GM10847 (cell line): Measurements from ENCODE around the gene TNNI2.

Experiments
- POLR2A ChIP-seq: IDR thresholded peaks from 2 replicates; pipeline ENCODE4 v1.6.1; 2011; ENCODE audit not compliant: insufficient read length; ENCODE audit errors: extremely low read depth

Gene TNNI2

GRCh38 chr11:1860108-1860507, 21.3 kb downstream of the TNNI2 start:
- no peak for TF ChIP-seq POLR2A

DNA sequence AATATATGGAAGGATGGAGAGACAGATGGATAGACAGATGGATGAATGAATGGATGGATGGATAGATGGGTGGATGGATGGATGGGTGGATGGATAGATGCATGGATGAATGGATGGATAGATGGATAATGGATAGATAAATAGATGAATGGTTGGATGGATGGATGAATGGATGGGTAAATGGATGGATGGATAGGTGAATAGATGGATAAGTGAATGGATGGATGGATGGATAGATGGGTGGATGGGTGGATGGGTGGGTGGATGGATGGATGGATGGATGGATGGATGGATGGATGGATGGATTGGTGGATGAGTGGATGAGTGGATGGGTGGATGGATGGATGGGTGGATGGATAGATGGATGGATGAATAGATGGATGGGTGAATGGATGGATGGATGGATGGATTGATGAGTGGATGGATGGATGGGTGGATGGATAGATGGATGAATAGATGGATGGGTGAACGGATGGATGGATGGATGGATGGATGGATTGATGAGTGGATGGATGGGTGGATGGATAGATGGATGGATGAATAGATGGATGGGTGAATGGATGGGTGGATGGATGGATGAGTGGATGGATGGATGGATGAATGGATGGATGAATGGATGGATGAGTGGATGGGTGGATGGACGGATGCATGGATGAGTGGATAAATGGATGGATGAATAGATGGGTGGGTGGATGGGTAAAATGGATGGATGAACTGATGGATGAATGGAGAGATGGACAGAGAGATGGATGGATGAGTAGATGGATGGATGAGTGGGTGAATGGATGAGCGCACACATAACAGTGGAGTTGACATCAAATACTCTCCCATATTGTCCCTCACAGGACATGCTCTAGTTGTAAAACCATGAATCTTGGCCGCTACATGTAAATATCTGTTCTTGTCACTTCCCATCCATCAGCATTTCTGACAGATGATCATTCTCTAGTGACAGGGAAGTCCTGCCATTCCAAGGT, 22.9 kb downstream of the TNNI2 start:
- TF ChIP-seq POLR2A: no peak

DNA sequence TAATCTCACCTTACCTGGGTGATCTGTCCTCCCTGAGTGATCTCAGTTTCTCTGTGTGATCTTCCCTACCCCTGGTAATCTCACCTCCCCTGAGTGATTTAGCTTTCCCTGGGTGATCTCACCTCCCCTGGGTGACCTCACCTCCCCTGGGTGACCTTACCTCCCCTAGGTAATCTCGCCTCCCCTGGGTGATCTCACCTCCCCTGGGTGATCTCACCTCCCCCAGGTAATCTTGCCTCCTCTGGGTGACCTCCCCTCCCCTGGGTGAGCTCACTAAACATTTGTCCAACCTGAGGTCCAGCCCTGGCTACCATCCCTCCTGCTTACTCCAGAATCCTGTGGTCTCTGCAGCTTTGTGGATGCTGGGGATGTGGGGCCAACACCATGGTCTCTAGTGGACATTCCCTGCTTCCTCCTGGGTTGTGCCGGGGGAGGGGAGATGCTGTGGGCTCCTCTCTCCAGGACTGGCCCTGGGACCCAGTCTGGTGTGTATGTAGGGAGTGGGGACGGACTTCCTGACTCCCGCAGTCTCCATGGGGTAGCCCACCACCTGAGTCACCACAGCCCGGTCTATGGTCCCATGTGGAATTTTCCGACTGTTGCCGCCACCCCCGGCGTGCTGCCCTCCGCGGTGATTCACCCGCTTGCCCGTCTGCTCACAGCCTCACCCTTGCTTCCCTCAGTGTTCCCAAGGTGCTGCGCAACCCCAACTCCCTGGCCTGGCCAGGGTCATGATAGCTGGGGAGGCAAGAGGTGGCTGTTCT, 24.0 kb downstream of the TNNI2 start:
- TF ChIP-seq POLR2A: no peak

GRCh38 chr11:1863352-1864216, 24.8 kb downstream of the TNNI2 start:
- no peak for TF ChIP-seq POLR2A

DNA sequence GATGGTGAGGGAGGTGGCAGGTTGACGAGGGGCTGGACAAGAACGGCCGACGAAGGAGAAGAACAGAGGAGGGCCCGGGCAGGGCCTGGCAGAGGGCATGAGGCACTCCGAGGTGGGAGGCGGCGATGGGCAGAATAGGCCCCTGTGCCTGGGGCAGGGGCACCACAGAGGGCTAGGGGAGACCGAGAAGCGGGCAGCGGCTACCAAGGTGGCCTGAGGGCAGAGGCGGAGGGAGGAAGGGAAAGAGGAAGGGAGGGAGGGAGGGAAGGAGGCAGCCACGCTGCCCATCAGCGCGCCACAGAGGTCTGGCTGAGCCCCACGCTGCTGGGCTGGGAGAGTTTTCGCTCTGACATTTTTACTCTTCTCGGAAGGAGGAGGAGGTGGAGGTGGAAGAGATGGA, 25.4 kb downstream of the TNNI2 start:
- no peak for TF ChIP-seq POLR2A

DNA sequence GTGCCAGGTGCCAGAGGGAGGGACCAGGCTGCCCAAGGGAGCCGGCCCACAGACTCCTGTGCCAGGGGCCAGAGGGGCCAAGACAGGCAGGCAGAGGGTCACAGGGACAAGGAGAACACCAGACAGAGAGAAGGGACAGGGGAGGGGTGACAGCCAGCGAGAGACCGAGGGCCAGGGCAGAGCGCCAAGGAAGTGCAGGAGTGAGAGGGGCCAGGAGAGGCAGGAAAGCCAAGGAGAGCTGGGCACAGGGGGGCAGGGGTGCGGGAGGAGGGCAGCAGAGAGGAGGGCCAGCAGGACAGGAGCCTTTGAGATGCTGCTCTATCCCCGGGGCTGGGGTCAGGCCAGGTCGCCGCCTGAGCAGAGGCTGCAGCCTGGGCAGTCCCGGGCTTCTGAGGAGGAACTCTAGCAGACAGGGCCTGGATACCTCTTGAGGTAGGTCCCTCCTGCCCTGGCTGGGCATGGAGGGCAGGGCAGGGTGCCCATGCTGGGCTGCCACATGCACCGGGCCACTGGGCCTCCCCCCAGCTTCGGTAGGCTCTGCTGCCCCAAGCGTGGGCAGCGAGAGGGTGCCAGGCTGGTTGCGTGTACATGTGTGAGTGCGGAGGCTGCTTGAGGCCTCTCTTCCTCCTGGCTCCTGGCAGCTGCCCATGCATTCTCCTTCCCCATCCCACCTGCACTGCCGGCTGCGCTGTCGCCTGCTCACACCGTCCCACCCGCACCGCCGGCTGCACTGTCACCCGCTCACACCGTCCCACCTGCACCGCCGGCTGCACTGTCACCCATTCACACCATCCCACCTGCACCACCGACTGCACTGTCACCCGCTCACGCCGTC, 26.3 kb downstream of the TNNI2 start:
- no peak for TF ChIP-seq POLR2A

DNA sequence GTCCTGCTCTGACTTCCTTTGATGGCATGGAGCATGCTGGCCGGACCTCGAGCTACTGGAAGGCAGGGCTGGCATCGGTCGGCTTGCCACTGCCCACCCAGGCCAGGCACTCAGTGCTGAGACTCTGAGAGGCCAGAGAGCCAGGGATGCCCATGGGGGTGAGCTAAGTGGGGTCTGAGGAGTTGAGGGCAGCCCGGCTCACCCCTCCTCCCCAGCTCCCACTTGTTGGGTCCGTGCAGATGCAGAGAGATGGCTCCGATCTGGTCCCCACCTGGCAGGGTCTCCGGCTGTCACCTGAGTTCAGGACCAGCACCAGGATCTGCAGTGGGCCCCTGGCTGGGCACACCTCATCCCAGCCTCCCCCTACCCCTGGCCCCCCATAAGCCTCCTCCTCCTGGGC, 27.4 kb downstream of the TNNI2 start:
- TF ChIP-seq POLR2A: no peak

DNA sequence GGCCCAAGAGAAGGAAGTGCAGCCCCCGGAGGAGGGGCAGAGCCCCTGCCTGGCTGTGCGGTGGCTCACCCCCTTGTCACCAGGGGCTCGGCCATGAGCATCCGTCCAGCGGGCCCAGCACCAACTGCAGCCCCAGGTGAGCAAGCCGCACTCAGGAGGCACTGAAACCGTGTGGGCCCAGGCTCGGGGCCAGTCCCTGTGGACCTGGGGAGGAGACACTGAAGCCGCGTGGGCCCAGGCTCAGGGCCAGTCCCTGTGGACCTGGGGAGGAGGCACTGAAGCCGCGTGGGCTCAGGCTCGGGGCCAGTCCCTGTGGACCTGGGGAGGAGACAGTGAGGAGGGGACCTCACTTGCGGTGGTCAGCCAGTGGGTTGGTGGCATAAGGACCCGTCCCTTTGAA, 28.0 kb downstream of the TNNI2 start:
- TF ChIP-seq POLR2A: no peak

DNA sequence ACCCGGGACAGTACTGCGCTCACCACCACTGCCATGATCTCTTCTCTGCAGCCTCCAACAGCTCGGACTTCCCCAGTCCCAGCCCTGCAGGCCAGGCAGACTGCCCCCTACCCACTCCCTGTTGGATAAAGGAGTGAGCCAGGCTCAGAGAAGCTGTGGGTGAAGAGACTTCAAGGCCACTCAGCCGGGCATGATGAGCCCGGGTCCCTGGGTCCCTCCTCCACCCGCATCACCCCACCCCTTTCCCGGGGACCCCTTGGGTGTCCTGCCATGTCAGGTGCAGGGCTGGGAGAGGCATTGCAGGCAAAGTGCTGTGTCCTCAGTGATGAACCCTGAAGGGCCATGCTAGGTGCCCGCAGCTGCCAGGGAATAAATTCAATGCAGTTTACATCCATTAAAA, 28.6 kb downstream of the TNNI2 start:
- TF ChIP-seq POLR2A: no peak

- TF ChIP-seq POLR2A: no peak
These were observed 29.4 kb downstream of the TNNI2 start for GRCh38 chr11:1868056-1868635.

DNA sequence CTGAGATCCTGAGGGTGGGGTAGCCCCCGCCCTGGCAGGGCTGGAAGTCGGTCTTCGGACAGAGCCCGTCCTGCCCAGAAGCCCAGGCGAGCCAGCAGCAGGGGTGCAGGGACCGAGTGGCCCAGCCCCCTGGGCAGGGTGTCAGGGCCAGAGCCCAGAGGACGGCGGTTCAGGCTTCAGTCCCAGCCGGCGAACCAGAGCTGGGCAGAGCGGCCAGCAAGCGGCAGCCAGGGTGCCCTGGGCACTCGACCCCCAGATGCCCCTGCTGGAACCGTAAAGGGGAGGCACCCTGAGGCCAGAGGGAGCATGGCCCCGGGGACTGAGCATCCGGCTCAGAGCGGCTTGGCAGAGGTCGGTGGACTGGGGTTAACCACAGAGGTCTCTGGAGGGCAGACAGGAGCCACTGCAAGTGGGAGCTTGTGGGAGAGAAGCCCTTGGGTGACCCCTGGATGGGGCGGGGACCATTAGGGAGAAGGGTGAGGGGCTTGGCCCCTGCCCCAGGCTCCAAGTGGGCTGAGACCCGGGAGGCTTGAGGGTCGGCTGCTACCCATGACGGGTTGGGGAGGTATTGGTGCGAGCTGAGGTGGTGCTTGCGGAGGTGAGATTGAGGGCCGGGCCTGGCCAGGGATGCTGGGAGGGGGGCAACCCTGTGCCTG, 30.0 kb downstream of the TNNI2 start:
- TF ChIP-seq POLR2A: no peak

DNA sequence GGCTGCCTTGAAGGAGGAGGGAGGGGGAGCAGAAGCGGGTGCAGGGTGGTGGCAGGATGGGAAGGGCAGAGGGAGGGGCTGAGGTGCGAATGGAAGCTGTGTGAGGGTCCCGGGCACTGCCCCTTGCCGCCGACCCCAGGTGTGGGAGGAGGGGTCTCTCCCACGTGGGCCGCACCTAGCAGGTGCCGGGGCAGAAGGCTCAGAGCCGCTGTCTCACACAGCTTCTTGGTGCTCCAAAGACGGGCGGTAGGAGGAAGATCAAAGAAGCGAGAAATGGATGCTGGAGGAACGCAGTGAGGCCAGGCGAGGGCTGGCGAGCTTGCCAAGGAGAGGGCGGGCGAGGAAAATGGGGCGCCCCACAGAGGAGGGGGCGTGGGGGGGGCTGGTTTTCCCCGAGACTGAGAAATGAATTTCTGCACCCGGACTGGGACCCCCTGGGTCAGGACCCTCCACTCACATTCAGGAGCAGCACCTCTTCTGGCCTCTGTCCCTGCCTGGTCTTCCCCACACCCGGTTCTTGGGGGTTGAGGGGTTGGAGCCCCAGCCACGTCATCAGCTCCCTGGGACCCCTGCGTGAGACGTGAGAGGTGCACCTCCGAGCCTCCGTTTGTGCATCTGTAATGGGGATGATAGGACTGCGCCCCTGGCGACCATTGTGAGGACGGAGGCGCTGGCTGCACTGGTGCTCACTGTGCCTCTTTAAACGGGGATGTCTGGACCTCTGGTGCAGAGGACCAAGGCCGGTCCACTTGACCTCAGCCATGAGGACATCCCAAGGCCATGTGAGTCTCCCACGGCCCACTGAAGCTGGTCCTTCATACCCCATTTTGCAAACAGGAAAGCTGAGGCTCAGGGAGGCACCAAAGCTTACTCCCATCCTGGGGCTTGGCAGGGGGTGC, 30.9 kb downstream of the TNNI2 start:
- no peak for TF ChIP-seq POLR2A

GRCh38 chr11:1870326-1870696, 31.5 kb downstream of the TNNI2 start:
- no peak for TF ChIP-seq POLR2A
